Kidney epithelial cell (primary cell): ENCODE results near the gene HAGH. TPM values are rescaled to one million over a fixed set of nuclear protein-coding genes. Genes with fewer than 3 reads are reported as not detected.

Experiments
- DNase-seq: peaks from one replicate; pipeline ENCODE4 v3.0.0-alpha.2; 2010; ENCODE audit warnings: low read depth
- H3K27me3 ChIP-seq: 2 replicates; pipeline ENCODE4 v1.6.0; 2011; ENCODE audit warnings: low read length; ENCODE audit not compliant: control insufficient read depth, insufficient read depth
- H3K36me3 ChIP-seq: 2 replicates; pipeline ENCODE4 v1.5.1; 2011; ENCODE audit warnings: low read length; ENCODE audit not compliant: control insufficient read depth, insufficient read depth
- H3K4me3 ChIP-seq: 2 replicates; pipeline ENCODE4 v1.5.1; 2011; ENCODE audit warnings: low read depth, mild to moderate bottlenecking, control low read depth, low read length
- total RNA-seq: library from RNA; depleted of rRNA; stranded (reverse); fragments of >200 nt; gene quantifications from 2 replicates; pipeline ENCODE4 v1.2.3, GENCODE V29; 2015
- TF ChIP-seq, protein P1 (sequence below): IDR thresholded peaks from 2 replicates; pipeline ENCODE4 v1.5.1; 2011; ENCODE audit warnings: mild to moderate bottlenecking, moderate library complexity, low read length, control low read depth, inconsistent platforms; ENCODE audit not compliant: insufficient read depth, poor library complexity, severe bottlenecking

HAGH gene
- total RNA-seq, 1 donor from 2014 or later: 62.8 TPM

GRCh38 chr16:1769402-1770300 lies 57.0 kb downstream of the HAGH start:
- Histone ChIP-seq H3K36me3 (peaks cover 2% of the 10 kb centered on the region), H3K4me3 (no peak overlapping the region), H3K27me3 (no peaks in the 10 kb centered on the region)
- TF ChIP-seq, protein P1, sequence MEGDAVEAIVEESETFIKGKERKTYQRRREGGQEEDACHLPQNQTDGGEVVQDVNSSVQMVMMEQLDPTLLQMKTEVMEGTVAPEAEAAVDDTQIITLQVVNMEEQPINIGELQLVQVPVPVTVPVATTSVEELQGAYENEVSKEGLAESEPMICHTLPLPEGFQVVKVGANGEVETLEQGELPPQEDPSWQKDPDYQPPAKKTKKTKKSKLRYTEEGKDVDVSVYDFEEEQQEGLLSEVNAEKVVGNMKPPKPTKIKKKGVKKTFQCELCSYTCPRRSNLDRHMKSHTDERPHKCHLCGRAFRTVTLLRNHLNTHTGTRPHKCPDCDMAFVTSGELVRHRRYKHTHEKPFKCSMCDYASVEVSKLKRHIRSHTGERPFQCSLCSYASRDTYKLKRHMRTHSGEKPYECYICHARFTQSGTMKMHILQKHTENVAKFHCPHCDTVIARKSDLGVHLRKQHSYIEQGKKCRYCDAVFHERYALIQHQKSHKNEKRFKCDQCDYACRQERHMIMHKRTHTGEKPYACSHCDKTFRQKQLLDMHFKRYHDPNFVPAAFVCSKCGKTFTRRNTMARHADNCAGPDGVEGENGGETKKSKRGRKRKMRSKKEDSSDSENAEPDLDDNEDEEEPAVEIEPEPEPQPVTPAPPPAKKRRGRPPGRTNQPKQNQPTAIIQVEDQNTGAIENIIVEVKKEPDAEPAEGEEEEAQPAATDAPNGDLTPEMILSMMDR: no peak
- DNase-seq: no peak

- no peak for DNase-seq
- Histone ChIP-seq H3K36me3 (peaks cover 2% of the 10 kb centered on the region), H3K4me3 (no peak overlapping the region), H3K27me3 (no peaks in the 10 kb centered on the region)
- TF ChIP-seq, protein P1: no peak
Measured at GRCh38 chr16:1768767-1769401, 57.7 kb downstream of the HAGH start.

- no peaks in the 10 kb centered on the region for H3K27me3 ChIP-seq
- DNase-seq: no peak
- H3K4me3 ChIP-seq: no peak overlapping the region
- TF ChIP-seq, protein P1: no peak
- peaks cover 2% of the 10 kb centered on the region for H3K36me3 ChIP-seq
Measured at GRCh38 chr16:1768061-1768766, 58.4 kb downstream of the HAGH start.

DNA sequence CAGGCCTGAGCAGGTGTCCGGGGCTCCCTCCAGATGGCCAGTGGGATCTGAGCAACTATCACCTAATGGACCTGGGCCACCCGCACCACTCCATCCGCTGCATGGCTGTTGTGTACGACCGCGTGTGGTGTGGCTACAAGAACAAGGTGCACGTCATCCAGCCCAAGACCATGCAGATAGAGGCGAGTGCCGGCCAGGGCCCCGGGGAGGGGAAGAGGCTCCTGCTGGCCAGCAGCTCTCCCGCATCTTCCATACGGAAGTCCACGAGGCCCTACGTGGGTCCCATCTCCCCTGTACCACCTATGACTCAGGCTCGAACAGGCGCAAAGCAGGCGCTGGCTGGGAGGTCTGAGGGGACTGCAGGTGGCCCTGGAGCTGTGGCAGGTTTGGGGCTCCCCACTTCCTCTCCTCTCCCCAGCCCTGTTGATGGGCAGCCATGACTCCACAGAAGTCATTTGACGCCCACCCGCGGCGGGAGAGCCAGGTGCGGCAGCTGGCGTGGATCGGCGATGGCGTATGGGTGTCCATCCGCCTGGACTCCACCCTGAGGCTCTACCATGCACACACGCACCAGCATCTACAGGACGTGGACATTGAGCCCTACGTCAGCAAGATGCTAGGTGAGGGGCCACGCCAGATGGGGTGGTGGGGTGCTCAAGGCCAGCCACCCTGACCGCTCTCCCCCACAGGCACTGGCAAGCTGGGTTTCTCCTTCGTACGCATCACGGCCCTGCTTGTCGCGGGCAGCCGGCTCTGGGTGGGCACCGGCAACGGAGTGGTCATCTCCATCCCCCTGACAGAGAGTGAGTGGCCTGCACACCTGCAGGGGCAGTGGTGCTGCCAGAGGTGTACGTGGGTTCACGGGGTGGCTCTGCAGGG lies 59.3 kb downstream of the HAGH start:
- peaks cover 2% of the 10 kb centered on the region for H3K36me3 ChIP-seq
- no peak for DNase-seq
- TF ChIP-seq, protein P1: no peak
- H3K4me3 ChIP-seq: no peak overlapping the region
- no peaks in the 10 kb centered on the region for H3K27me3 ChIP-seq

DNA sequence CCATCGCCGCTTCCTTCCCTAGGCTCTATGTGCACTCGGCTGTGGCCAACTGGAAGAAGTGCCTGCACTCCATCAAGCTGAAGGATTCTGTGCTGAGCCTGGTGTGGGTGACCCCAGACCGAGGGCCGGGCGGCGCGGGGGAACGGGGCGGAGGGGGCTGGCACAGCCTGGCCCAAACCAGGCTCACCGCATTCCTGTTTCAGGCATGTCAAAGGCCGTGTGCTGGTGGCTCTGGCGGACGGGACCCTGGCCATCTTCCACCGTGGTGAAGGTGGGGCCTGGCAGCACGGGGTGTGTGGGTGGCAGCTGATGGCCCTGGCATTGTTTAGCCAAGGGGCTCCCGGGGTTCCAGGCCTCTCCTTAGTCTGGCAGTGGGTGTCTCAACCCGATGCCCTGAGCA lies 59.9 kb downstream of the HAGH start:
- no peaks in the 10 kb centered on the region for H3K27me3 ChIP-seq
- no peak for DNase-seq
- H3K36me3 ChIP-seq: peaks cover 2% of the 10 kb centered on the region
- H3K4me3 ChIP-seq: no peak overlapping the region
- TF ChIP-seq, protein P1: no peak
